ENCODE results near the gene WNT4.

DNA sequence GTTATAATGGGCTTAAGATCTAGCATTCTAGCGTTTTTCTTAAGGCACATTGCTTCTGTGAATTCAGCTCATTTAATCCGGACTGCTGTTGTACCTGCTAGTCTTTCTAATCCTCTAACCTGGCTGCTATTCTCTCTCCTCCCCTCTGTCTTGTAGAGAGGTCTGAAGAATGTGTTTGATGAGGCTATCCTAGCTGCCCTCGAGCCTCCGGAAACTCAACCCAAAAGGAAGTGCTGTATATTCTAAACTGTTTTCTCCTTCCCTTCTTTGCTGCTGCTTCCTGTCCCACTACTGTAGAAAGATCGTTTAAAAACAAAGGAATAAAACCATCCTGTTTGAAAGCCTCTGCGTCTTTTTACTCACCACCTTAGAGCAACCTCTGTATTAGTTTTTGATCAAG is 53.1 kb downstream of the WNT4 start:
- TF ChIP-seq, protein P1, sequence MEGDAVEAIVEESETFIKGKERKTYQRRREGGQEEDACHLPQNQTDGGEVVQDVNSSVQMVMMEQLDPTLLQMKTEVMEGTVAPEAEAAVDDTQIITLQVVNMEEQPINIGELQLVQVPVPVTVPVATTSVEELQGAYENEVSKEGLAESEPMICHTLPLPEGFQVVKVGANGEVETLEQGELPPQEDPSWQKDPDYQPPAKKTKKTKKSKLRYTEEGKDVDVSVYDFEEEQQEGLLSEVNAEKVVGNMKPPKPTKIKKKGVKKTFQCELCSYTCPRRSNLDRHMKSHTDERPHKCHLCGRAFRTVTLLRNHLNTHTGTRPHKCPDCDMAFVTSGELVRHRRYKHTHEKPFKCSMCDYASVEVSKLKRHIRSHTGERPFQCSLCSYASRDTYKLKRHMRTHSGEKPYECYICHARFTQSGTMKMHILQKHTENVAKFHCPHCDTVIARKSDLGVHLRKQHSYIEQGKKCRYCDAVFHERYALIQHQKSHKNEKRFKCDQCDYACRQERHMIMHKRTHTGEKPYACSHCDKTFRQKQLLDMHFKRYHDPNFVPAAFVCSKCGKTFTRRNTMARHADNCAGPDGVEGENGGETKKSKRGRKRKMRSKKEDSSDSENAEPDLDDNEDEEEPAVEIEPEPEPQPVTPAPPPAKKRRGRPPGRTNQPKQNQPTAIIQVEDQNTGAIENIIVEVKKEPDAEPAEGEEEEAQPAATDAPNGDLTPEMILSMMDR (IDR thresholded peaks at IDR 0.05; ENCODE audit: low read length): no peak
- no peak for TF ChIP-seq EZH2 (IDR thresholded peaks at IDR 0.05; ENCODE audit: borderline replicate concordance, low read length)

Data from OCI-LY1 (cell line).